OCI-LY7 (cell line): ENCODE measurements around the gene SND1. TPM values are rescaled to one million over a fixed set of nuclear protein-coding genes. Genes with fewer than 3 reads are reported as not detected.

ENCODE experiments used
- BruUV-seq: library from RNA; stranded (reverse); fragments of 400-500 nt; replicated peaks from 2 replicates; lab custom pipeline; 2021; lab: Mats Ljungman, UMichigan
- CTCF ChIA-PET: fragments of 300-600 bp; sonication (Branson Sonifier 250); formaldehyde crosslinking; loops from one replicate; lab custom pipeline; 2022; ENCODE audit warnings: antibody characterized with exemption; ENCODE audit not compliant: unreplicated experiment; lab: Charles Lee
- POLR2A ChIA-PET: fragments of 300-600 bp; sonication (Branson Sonifier 250); formaldehyde crosslinking; loops from one replicate; lab custom pipeline; 2022; ENCODE audit warnings: antibody characterized with exemption; lab: Charles Lee
- DNase-seq: peaks from one replicate; pipeline ENCODE4 v3.0.0-alpha.2; 2015; ENCODE audit warnings: low spot score
- H2AFZ ChIP-seq: fragments of 200-600 bp; sonication (generic), shearing (Covaris generic); 2 replicates; pipeline ENCODE4 v1.6.1; 2014; ENCODE audit warnings: mild to moderate bottlenecking, antibody characterized with exemption, low read length, moderate library complexity
- H3K27ac ChIP-seq: fragments of 200-600 bp; sonication (generic); 2 replicates; pipeline ENCODE4 v1.5.1; 2014; ENCODE audit warnings: mixed run types, low read depth, mild to moderate bottlenecking, moderate library complexity, low read length, inconsistent platforms; ENCODE audit not compliant: poor library complexity, severe bottlenecking
- H3K36me3 ChIP-seq: fragments of 200-600 bp; sonication (generic); 2 replicates; pipeline ENCODE4 v1.6.1; 2014; ENCODE audit warnings: mild to moderate bottlenecking, antibody characterized with exemption, low read length, moderate library complexity, mixed read lengths; ENCODE audit not compliant: insufficient read depth
- H3K4me1 ChIP-seq: fragments of 200-600 bp; sonication (generic); 2 replicates; pipeline ENCODE4 v1.5.1; 2014; ENCODE audit warnings: mild to moderate bottlenecking, low read length; ENCODE audit not compliant: insufficient read depth, poor library complexity, severe bottlenecking
- H3K4me2 ChIP-seq: fragments of 200-600 bp; sonication (generic); 2 replicates; pipeline ENCODE4 v1.6.1; 2014; ENCODE audit warnings: mild to moderate bottlenecking, low read length
- H3K4me3 ChIP-seq: fragments of 200-600 bp; sonication (generic); 2 replicates; pipeline ENCODE4 v1.5.1; 2014; ENCODE audit warnings: mild to moderate bottlenecking, low read depth, low read length; ENCODE audit not compliant: poor library complexity, severe bottlenecking
- H3K79me2 ChIP-seq: fragments of 200-600 bp; sonication (generic); 2 replicates; pipeline ENCODE4 v1.6.1; 2016; ENCODE audit warnings: low read depth, mild to moderate bottlenecking, low read length, moderate library complexity, mixed read lengths; ENCODE audit not compliant: insufficient read depth
- H3K9me2 ChIP-seq: fragments of 200-600 bp; sonication (generic); 2 replicates; pipeline ENCODE4 v1.6.1; 2016; ENCODE audit warnings: mild to moderate bottlenecking, low read length, mixed read lengths; ENCODE audit not compliant: insufficient read depth
- H3K9me3 ChIP-seq: fragments of 200-600 bp; sonication (generic); 2 replicates; pipeline ENCODE4 v1.6.1; 2014; ENCODE audit warnings: mild to moderate bottlenecking, mixed run types, low read length, mixed read lengths
- H4K20me1 ChIP-seq: fragments of 200-600 bp; sonication (generic); 2 replicates; pipeline ENCODE4 v1.6.1; 2014; ENCODE audit warnings: mild to moderate bottlenecking, antibody characterized with exemption, low read length, moderate library complexity, mixed read lengths; ENCODE audit not compliant: insufficient read depth
- EZH2phosphoT487 ChIP-seq: fragments of 200-600 bp; sonication (generic); IDR thresholded peaks from 2 replicates; pipeline ENCODE4 v1.6.1; 2018; ENCODE audit warnings: low read depth, borderline replicate concordance, mild to moderate bottlenecking, mixed run types, antibody characterized with exemption, low read length, moderate library complexity, mixed read lengths
- intact Hi-C: fragments of 100-400 bp; cut with micrococcal nuclease; formaldehyde crosslinking; loops from one replicate; pipeline ENCODE4 v1.10.0; 2022; ENCODE audit not compliant: unreplicated experiment
- total RNA-seq, 2 experiments: library from RNA; depleted of rRNA in 1 of 2; stranded (reverse); fragments of >200 nt in 1 of 2; shearing (Covaris generic) in 1 of 2; gene quantifications; 2 replicates each; pipeline ENCODE4 v1.2.3, GENCODE V29; 2014 to 2022
- TF ChIP-seq, protein P1 (sequence below): fragments of 200-600 bp; sonication (generic); conservative IDR thresholded peaks from 2 replicates; pipeline ENCODE4 v1.5.1; 2014; ENCODE audit warnings: mild to moderate bottlenecking, antibody characterized with exemption, low read length, moderate library complexity, mixed read lengths

The SND1 gene
- total RNA-seq, 2 experiments from 2014 or later = 111 to 221 TPM

DNA sequence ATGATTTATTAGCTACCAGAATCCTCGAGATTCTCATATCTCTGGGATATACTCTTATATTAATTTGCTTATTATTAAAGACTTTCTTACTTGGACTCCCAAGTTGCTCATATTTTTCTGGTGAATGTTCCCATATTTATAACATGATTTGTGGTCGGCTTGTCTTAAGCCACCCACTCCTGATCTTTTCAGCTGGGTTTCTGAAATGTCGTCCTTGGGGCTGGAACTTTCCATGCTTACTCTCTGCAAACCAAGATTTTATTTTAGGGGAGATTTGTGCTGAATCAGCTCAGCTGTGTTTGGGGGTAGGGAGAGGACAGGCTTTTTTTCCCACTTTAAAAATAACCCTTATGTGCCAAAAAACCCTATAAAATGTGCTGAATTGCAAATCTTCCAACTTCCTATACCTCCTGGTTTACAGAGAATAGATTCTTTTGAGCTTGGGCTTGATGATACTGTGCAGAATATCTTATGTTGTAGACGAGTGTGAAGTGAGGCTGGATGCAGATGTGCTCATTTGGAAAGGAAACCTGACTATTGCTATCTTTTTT lies 162.1 kb downstream of the SND1 start:
- ChIA-PET CTCF (no interaction called here), POLR2A (interaction anchor here (0.9 kb wide), 1 partner anchor 23 kb away, joined by 3 read pairs; no protein-coding TSS in a partner anchor)
- DNase-seq = no peak
- peaks cover 5% of the 10 kb centered on the region; the same call in 1 of the 2 replicates for H3K79me2 ChIP-seq
- no peak overlapping the region for H2AFZ ChIP-seq
- H3K4me1 ChIP-seq = no peaks in the 10 kb centered on the region
- no peaks in the 10 kb centered on the region for H3K9me2 ChIP-seq
- H3K4me2 ChIP-seq = no peak overlapping the region
- no peaks in the 10 kb centered on the region for H3K9me3 ChIP-seq
- no TSS peak for BruUV-seq
- peaks cover 18% of the 10 kb centered on the region for H3K36me3 ChIP-seq
- H3K27ac ChIP-seq = no peak overlapping the region
- intact Hi-C loops = no loop called here
- H3K4me3 ChIP-seq = no peak overlapping the region
- TF ChIP-seq, protein P1, sequence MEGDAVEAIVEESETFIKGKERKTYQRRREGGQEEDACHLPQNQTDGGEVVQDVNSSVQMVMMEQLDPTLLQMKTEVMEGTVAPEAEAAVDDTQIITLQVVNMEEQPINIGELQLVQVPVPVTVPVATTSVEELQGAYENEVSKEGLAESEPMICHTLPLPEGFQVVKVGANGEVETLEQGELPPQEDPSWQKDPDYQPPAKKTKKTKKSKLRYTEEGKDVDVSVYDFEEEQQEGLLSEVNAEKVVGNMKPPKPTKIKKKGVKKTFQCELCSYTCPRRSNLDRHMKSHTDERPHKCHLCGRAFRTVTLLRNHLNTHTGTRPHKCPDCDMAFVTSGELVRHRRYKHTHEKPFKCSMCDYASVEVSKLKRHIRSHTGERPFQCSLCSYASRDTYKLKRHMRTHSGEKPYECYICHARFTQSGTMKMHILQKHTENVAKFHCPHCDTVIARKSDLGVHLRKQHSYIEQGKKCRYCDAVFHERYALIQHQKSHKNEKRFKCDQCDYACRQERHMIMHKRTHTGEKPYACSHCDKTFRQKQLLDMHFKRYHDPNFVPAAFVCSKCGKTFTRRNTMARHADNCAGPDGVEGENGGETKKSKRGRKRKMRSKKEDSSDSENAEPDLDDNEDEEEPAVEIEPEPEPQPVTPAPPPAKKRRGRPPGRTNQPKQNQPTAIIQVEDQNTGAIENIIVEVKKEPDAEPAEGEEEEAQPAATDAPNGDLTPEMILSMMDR = no peak
- TF ChIP-seq EZH2phosphoT487 = no peak
- H4K20me1 ChIP-seq = no peaks in the 10 kb centered on the region; the same call in 1 of the 2 replicates

DNA sequence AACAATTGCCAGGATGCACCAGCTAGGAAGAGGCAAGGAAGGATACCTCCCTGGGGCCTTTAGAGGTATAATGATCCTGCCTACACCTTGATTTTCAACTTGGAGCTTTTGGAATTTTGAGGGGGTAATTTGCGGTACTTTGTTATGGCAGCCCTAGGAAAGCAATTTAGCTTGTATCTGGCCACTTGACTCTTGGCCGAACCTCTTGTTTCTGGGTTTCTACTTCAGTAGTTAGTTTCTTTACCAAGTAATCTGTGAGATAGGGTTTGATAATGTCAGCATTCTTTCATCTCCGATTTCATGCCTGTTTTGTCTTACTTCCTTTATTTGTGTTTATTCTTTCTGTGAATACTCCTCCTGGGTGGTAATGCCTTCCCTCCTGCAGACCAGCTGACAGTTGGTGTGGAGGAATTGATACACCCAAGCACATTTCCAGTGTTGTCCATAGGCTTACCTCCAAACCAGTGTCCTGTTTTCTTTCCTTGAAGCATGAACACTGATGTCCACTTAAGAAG lies 163.7 kb downstream of the SND1 start:
- POLR2A ChIA-PET = interaction anchor here (1.1 kb wide), 1 partner anchor 11 kb away, joined by 3 read pairs; no protein-coding TSS in a partner anchor
- Histone ChIP-seq H3K9me2 (no peaks in the 10 kb centered on the region), H3K79me2 (peaks cover 5% of the 10 kb centered on the region; the same call in 1 of the 2 replicates), H2AFZ (no peak overlapping the region), H3K36me3 (peaks cover 13% of the 10 kb centered on the region), H3K27ac (no peak overlapping the region), H4K20me1 (no peaks in the 10 kb centered on the region; the same call in 1 of the 2 replicates), H3K4me2 (no peak overlapping the region), H3K9me3 (no peaks in the 10 kb centered on the region), H3K4me3 (no peak overlapping the region), H3K4me1 (no peaks in the 10 kb centered on the region)
- intact Hi-C loops = no loop called here
- TF ChIP-seq, protein P1 = no peak
- no peak for TF ChIP-seq EZH2phosphoT487
- no peak for DNase-seq
- BruUV-seq = no TSS peak
- CTCF ChIA-PET = interaction anchor here (0.6 kb wide), 1 partner anchor 1147 kb away, joined by 3 read pairs; no protein-coding TSS in a partner anchor
